H1 (cell line): ENCODE results near the gene MAPRE2. TPM values are rescaled to one million over a fixed set of nuclear protein-coding genes. Genes with fewer than 3 reads are reported as not detected.

Experiments used
- RXRA ChIP-seq: IDR thresholded peaks from 2 replicates; pipeline ENCODE4 v1.6.1; 2011; ENCODE audit warnings: low read depth, mild to moderate bottlenecking, low read length, moderate library complexity; ENCODE audit not compliant: insufficient read depth
- polyA plus RNA-seq, 7 experiments: library from polyadenylated mRNA; depleted of rRNA in 3 of 7; stranded (reverse) in 5 of 7; unstranded in 2 of 7; fragments of >200 nt in 5 of 7; fragments of 200-250 nt in 2 of 7; gene quantifications; 1 replicate in 5 of 7; 2 replicates in 1 of 7; 4 replicates in 1 of 7; pipeline versions ENCODE4 v1.2.1 to v1.2.3, GENCODE V29; 2011 to 2013; ENCODE audit warnings: missing spikeins in 2 of 7, mixed read lengths in 2 of 7
- total RNA-seq: library from RNA; stranded (reverse); fragmentation: NEBNext Ultra II Directional; extraction: Animal tissue kit (Norgen Biotek cat#: 25700); gene quantifications from 2 replicates; pipeline ENCODE4 v1.2.1, GENCODE V29; 2021

The MAPRE2 gene
- total and polyA plus RNA-seq, 2 of the 8 experiments (the other 6 are each of a cell fraction or from before 2014, with no cell fraction given), result 32.6 to 33.1 TPM

- no peak for TF ChIP-seq RXRA
- TF ChIP-seq, all 59 proteins: peak for 0
These were observed 117.7 kb downstream of the MAPRE2 start (continued) for GRCh38 chr18:35158728-35159450.
